Effector memory CD4-positive, alpha-beta T cell (primary cell): ENCODE data around the gene MDFIC.
"Not testable (repeated sequence)": the region's sequence is repeated elsewhere in the genome, so short reads cannot be mapped to it uniquely, and the experiment has no call there.

Experiments used
- DNase-seq, 3 donors: peaks; one replicate each; pipeline ENCODE4 v3.0.0-alpha.2; 2020
- H3K27ac ChIP-seq: 2 replicates; pipeline ENCODE4 v1.7.0; 2013; ENCODE audit warnings: mild to moderate bottlenecking, low read length, moderate library complexity; ENCODE audit not compliant: insufficient read depth, poor library complexity, severe bottlenecking
- H3K27me3 ChIP-seq: replicated peaks from 2 replicates; pipeline ENCODE4 v1.7.0; 2013; ENCODE audit warnings: mild to moderate bottlenecking, low read length; ENCODE audit not compliant: insufficient read depth, control insufficient read depth, poor library complexity, severe bottlenecking
- H3K36me3 ChIP-seq: 2 replicates; pipeline ENCODE4 v1.7.0; 2013; ENCODE audit warnings: mild to moderate bottlenecking, low read length, moderate library complexity; ENCODE audit not compliant: control insufficient read depth, insufficient read depth
- H3K4me1 ChIP-seq: 2 replicates; pipeline ENCODE4 v1.7.0; 2013; ENCODE audit warnings: low read length, mild to moderate bottlenecking; ENCODE audit not compliant: control insufficient read depth, insufficient read depth, poor library complexity, severe bottlenecking
- H3K4me3 ChIP-seq: 2 replicates; pipeline ENCODE4 v1.7.0; 2013; ENCODE audit warnings: low read length, low read depth, mild to moderate bottlenecking; ENCODE audit not compliant: insufficient read depth, poor library complexity, severe bottlenecking
- H3K9me3 ChIP-seq: 2 replicates; pipeline ENCODE4 v1.7.0; 2013; ENCODE audit warnings: mild to moderate bottlenecking, low read length, moderate library complexity; ENCODE audit not compliant: control insufficient read depth
- total RNA-seq, 3 donors: gene quantifications; one replicate each; lab custom pipeline; 2026; lab: John Stamatoyannopoulos, UW

MDFIC gene, protein sequence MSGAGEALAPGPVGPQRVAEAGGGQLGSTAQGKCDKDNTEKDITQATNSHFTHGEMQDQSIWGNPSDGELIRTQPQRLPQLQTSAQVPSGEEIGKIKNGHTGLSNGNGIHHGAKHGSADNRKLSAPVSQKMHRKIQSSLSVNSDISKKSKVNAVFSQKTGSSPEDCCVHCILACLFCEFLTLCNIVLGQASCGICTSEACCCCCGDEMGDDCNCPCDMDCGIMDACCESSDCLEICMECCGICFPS
- 118 to 289 (median 137) reads per million in 3 donors for total RNA-seq

DNA sequence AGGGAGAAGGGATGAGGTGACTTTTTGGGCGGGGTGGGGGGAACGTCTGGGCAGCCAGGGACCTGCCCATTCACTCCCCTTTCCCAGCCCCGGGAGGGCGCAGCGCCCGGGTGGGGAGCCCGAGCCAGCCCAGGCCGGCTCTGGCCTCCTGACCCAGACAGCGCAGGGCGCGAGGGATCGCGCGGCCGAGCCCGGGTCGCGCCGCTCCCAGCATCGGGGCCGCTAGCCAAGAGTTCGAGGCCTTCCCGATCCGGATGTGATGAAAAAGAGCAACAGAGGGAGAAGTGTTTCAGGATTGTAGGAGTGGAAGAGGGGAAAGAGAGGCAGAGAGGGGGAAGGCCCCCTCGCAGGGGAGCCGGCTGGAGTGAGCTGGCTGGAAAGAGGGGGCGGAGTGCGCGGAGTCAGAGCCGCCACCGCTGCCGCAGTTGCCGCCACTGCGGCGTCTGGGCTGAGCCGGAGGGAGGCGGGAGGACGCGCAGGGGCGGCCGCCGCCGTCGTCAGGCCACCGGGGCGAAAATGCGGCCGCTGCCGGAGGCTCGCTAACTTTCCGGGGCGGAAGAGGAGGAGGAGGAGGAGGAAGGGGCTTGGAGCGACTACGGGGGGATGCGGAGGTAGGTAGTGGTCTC is at the start of gene MDFIC:
TSS of gene MDFIC (plus strand) at position 69 of the 626 bp plus-strand sequence. CDS start 940 bp downstream, outside the sequence.
- Histone ChIP-seq H3K27ac (peak within 1 kb of the TSS; percentile 93), H3K4me1 (peaks cover 21% of the 10 kb centered on the region), H3K27me3 (no peaks in the 10 kb centered on the region), H3K9me3 (no peaks in the 10 kb centered on the region), H3K4me3 (peak within 1 kb of the TSS; percentile 94), H3K36me3 (no peaks in the 10 kb centered on the region)
- peak; percentile 47 to 53 (median 49) for DNase-seq

DNA sequence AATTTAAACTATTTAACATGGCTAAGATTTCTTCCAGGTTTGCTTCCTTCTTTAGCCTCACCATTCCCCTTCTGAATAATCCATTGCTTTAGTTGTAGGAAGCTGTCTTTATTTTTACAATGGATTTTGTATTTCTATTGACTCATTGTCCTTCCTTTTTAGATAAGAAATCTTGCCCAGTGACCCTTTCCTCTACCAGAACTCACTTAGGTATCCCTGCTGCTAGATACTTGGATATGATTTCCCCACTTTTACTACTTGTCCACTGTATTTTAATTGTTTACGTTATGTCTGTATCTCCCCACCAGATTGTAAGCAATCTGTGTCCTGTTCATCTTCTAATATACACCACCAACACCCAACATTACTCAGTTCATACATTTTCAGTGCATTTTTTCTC is 47.7 kb upstream of the MDFIC start:
- Histone ChIP-seq H3K27me3 (no peaks in the 10 kb centered on the region), H3K4me3 (no peak overlapping the region), H3K27ac (no peak overlapping the region), H3K9me3 (no peaks in the 10 kb centered on the region), H3K36me3 (no peaks in the 10 kb centered on the region), H3K4me1 (no peaks in the 10 kb centered on the region)
- no peak for DNase-seq

DNA sequence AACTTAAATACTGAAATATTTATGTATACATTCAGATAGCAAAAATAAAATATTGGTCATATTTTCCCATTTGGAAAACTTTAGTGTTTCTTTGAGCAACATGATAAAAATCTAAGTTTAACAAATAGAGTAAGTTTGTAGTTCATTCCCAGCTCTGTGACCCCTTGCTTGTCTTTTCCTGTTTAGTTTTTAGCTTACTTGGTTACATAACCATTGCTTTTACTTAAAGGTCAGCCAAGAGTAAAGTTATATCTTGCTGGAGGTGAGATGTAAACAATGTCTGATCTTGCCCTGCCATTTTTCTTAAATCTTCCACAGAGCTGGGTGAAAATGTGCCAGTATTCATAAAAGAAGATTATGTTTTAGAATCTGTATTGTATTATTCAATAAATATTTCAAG is 46.7 kb upstream of the MDFIC start:
- no peaks in the 10 kb centered on the region for H3K4me1 ChIP-seq
- no peak for DNase-seq
- H3K9me3 ChIP-seq = no peaks in the 10 kb centered on the region
- H3K27me3 ChIP-seq = no peaks in the 10 kb centered on the region
- no peak overlapping the region for H3K4me3 ChIP-seq
- H3K36me3 ChIP-seq = no peaks in the 10 kb centered on the region
- H3K27ac ChIP-seq = no peak overlapping the region

DNA sequence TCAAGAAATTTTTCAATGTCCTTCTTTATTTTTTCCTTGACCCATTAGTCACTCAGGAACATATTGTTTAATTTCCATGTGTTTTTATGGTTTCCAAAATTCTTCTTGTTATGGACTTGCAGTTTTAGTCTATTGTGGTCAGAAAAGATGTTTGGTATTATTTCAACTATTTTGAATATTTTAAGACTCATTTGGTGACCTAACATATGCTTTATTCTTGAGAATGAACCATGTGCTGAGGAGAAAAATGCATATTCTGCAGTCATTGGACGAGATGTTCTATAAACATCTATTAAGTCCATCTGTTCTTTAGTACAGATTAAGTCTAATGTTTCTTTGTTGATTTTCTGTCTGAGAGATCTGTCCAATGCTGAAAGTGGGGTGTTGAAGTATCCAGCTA is 42.3 kb upstream of the MDFIC start:
- DNase-seq = no peak
- H3K4me1 ChIP-seq = no peaks in the 10 kb centered on the region
- H3K36me3 ChIP-seq = no peaks in the 10 kb centered on the region

DNA sequence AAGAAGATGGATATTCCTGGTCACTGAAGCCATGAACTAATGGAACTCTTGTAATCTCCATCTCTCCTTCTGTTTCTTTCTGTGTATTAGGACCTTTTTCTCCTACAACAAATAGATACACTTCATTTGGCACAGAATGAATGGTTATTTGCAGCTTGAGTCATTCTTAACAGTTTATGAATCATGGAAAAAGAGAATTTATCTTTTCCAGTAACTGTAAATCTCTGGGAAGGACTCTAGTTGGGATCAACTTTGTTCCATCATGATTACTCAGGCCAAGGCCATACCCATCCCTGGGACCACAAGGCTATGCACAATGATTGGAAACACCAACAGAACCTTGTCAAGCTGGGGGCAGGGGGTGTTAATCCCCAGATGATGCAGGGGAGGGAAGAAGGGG is 36.1 kb upstream of the MDFIC start:
- Histone ChIP-seq H3K27ac (no peak overlapping the region), H3K36me3 (no peaks in the 10 kb centered on the region), H3K27me3 (no peaks in the 10 kb centered on the region), H3K4me3 (no peak overlapping the region), H3K4me1 (no peaks in the 10 kb centered on the region), H3K9me3 (no peaks in the 10 kb centered on the region)
- DNase-seq = no peak

More for the DNA sequence above, 42.3 kb upstream of the MDFIC start:
- H3K27me3 ChIP-seq = no peaks in the 10 kb centered on the region
- no peak overlapping the region for H3K4me3 ChIP-seq
- H3K9me3 ChIP-seq = no peaks in the 10 kb centered on the region
- H3K27ac ChIP-seq = no peak overlapping the region

DNA sequence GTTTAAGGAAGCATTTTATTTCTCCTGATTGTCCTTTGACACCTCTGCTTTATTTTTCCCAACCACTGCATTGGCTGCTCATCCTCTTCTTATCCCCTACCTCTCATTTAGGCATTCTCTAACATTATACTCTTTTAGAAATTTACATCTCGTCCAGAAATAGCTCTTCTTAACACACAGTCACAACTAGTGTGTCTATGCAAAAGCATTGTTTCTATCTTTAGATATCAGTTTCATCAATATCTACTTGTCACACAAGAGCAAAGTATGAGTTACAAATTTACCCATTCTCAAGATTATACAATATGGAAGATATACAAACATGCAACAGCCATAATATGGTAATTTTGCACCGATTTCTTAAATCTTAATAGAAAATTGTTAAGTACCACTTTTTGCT is 35.7 kb upstream of the MDFIC start:
- H3K27me3 ChIP-seq = no peaks in the 10 kb centered on the region
- H3K36me3 ChIP-seq = no peaks in the 10 kb centered on the region
- H3K27ac ChIP-seq = no peak overlapping the region
- H3K9me3 ChIP-seq = no peaks in the 10 kb centered on the region
- H3K4me3 ChIP-seq = no peak overlapping the region
- DNase-seq = no peak
- H3K4me1 ChIP-seq = no peaks in the 10 kb centered on the region

DNA sequence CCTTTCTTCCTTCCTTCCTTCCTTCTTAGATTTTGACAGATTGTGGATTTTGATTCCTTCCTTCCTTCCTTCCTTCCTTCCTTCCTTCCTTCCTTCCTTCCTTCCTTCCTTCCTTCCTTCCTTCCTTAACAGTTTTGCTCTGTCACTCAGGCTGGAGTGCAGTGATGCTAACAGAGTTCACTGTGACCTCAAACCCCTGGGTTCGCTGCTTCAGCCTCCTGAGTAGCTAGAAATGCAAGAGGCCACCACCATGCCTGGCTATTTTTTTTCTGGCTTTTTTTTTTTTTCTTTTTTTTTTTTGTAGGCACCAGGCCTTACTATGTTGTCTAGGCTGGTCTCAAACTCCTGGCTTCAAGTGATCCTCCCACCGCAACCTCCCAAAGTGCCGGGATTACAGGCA is 32.8 kb upstream of the MDFIC start:
- not testable (repeated sequence) for H3K36me3 ChIP-seq, H3K9me3 ChIP-seq, H3K4me1 ChIP-seq

DNA sequence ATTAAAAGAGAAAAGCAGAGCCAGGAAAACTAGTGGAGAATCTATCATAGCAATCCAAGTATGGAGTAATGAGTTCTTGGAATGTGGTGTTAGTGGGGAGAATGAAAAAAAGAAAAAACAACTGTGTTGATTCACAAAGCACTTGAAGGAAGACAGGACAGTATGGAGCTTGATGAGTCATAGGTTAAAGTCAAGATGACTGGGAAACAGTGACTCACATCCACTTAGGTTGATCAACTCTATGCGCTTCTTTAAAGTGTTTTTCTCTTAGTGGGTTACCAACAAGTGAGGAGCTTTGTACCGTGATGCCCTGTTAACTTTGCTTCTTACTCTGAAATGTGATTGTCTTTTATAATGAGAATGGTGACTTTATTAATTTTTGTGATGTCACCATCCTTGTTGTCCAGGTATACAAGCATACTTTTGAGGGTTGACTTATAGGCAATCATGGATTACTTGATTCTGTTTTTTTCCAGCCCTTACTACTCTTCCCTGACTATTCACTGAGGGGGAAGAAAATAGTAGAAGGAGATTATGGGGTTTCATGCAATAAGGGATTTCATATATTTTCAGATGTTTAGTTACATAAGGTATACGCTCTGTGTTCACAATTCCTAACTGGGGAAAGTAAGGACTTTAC is 32.1 kb upstream of the MDFIC start:
- no peaks in the 10 kb centered on the region for H3K4me1 ChIP-seq
- DNase-seq = no peak
- H3K36me3 ChIP-seq = no peaks in the 10 kb centered on the region
- no peak overlapping the region for H3K4me3 ChIP-seq
- no peak overlapping the region for H3K27ac ChIP-seq
- no peaks in the 10 kb centered on the region for H3K9me3 ChIP-seq
- no peaks in the 10 kb centered on the region for H3K27me3 ChIP-seq

More for the DNA sequence above, 32.8 kb upstream of the MDFIC start:
- not testable (repeated sequence) for DNase-seq, H3K27me3 ChIP-seq, H3K4me3 ChIP-seq, H3K27ac ChIP-seq

DNA sequence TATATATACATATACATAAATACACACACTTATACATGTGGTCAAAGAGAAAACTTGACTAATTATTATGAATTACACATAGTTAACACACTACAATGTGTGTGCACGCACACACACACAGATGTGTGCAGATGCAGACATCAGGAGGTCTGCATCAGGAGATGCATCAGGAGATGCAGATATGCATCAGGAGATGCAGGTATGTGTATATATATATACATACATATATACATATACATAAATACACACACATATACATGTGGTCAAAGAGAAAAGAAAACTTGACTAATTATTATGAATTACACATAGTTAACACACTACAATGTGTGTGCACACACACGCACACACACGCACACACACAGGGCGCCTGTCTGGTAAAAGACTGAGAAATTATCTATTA is 31.3 kb upstream of the MDFIC start:
- Histone ChIP-seq H3K4me3 (no peak overlapping the region), H3K36me3 (no peaks in the 10 kb centered on the region), H3K27ac (no peak overlapping the region), H3K27me3 (no peaks in the 10 kb centered on the region), H3K4me1 (no peaks in the 10 kb centered on the region), H3K9me3 (no peaks in the 10 kb centered on the region)
- no peak for DNase-seq

DNA sequence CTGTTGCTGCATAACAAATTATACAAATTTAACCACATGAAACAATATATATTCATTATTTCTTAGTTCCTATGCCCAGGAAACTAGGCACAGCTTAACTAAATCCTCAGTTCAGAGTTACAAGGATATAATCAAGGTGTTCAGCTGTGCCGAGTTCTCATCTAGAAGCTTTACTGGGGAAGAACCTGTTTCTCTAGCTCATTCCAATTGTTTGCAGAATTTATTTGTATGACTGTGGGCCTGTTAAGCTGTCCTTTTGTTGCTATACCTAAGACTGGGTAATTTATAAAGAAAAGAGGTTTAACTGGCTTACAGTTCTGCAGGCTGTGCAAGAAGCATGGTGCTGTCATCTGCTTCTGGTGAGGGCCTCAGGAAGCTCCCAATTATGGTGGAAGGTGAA is 21.8 kb upstream of the MDFIC start:
- Histone ChIP-seq H3K4me3 (no peak overlapping the region), H3K9me3 (no peaks in the 10 kb centered on the region), H3K27me3 (no peaks in the 10 kb centered on the region), H3K4me1 (no peaks in the 10 kb centered on the region), H3K36me3 (no peaks in the 10 kb centered on the region), H3K27ac (no peak overlapping the region)
- DNase-seq = no peak
